ENCODE data around the gene TALDO1.

The TALDO1 gene

DNA sequence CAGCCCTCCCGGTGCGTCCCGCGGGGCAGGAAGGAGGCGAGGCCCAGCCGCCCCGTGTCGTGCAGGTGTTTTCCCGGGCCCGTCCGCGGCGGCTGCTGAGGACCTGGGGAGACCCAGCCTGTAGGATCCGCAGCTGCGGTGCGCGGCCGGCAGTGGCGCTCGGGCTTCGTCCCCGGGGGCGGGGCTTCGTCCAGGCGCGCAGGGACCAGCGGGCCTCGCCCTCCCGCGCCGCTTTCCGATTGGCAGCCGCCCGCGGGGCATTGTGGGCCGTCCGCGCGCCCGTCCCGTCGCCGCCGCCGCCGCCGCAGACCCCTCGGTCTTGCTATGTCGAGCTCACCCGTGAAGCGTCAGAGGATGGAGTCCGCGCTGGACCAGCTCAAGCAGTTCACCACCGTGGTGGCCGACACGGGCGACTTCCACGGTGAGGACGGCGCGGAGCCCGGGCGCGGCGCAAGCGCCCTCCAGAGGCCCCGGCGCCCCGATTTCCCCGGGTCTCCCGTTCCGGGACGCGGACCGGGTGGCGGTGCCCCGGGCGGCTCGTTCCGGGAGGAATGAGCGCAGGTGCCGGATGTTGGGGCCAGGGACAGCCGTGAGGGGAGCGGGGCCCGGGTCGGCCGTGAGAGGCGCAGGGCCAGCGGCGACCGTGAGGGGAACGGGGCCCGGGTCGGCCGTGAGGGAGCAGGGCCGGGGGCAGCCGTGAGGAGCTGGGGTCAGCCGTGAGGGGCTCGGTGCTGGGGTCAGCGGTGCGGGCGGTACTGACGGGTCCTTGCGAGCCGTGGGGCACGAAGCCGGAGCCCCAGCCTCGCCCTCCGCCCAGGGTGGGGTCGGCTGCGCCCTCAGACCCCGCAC, at the start of gene TALDO1:
TALDO1 (plus strand) TSS at position 307 of the 849 bp plus-strand sequence; CDS start at position 325, 18 bp downstream.
- peak; percentile 97 for DNase-seq

DNA sequence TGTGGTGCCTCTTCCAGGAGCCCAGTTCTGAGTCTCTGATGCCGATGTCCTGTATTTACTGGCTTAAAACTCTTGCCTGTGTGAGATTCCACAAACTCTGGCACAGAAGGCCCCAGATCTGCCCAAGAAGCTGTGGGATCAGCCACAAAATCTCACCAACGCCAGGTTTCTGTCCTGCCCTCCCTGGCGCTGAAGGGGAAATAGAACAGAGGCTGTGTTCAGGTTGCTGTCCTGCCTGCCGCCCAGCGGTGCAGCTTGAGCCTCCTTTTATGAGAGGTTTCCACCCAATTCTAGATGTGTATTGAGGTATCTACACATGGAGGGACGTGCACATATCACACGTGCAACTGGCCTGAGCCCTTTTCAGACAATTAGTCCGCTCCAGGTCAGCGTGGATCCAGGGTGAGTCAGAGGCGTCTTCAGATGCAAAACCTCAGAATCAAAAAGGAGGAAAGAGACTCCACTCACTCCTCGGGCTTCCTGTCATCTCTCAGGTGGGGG, 49.4 kb upstream of the TALDO1 start:
- no peak for DNase-seq

DNA sequence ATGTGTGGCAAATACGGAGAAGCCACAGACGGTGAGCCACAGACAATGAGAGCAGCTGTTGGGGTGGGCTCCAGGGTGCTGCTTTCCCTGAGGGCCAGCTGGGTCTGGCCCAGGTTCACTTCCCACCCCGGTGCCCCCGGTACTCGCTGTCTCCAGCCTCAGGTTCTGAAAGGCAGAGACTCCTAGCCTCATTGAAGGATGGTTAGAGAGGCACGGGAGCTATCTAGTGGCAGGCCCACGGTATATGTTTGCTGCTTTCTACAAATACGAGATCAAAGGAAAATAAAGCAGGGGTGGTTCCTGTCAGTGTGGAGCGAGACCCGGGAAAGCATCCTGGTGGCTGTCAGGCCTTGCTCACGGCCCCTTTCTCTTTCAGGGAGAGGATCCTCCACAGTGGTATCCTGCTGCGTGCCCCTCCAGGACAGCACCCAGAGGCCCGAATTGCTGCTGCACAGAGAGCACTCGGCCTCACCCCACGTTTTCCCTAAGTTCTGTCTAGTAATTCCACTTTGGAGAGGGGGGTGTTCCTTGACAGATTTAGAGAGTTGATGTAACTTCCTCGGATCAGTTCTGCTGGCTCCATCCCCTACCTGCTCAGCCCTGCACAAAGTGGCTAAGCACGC, 48.7 kb upstream of the TALDO1 start:
- no peak for DNase-seq

- no peak for DNase-seq
Observed at GRCh38 chr11:699116-699508, 48.2 kb upstream of the TALDO1 start.

DNA sequence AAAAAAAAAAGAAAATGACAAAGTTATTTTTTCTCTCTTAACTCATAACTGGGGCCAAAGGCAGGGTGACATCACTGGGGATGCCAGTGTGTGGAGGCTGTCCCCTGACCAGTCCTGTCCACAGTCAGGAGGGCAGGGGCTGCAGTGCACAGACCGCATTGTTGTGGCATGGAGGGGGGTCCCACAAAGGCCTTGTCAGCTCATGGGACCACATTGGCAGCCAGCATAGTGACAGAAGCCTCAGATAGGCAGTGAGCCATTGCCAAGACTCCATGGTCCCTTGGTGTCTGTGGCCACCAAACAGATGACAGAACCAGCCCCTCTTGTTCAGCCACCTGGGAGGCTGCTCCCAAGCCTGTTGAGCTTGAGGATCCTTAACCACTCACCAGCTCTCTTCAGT, 47.5 kb upstream of the TALDO1 start:
- DNase-seq: no peak

GRCh38 chr11:701741-702461, 45.4 kb upstream of the TALDO1 start:
- DNase-seq: no peak

DNA sequence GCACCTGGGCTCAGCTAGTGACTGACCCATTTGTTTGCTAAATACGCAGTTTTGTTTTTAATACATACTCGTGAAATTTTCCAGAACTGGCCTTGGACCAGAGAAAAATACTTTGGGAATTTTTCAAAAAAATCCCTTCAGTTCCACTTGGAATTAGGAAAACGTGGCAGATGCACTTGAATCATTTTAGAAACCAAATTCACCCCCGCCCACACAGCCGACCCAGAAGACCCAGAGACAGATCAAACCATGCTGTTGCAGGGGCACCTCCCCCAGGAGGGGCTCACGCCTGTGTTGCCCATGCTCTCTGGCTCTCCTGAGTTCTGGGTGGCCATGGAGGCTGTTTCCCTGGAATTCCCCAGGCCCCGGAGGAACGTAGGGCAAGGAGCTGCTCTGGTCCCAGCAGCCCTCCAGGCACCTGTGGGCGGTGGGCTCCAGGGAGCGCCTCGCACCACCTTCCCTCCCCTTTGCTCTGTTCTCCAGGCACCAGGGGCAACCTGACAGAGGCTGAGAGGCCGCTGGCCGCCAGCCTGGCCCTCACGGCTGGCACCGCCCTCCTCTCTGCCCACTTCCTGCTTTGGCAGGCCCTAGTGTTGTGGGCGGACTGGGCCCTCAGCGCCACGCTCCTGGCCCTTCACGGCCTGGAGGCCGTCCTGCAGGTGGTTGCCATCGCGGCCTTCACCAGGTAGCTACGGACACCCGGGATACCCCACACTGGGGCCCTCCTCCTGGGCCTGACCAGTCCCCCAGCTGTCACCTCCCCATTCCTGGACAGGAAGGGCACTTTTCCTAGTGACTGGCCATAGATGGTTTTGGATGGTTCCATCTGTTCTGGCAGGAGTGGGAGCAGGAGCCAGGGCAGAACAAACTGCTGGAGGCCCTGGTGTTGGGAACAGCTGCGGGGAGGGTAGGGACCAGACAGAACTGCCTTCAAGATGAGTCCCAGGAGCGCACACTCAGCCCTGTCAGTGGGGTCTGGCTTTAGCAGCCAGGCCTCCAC, 44.5 kb upstream of the TALDO1 start:
- DNase-seq: no peak

DNA sequence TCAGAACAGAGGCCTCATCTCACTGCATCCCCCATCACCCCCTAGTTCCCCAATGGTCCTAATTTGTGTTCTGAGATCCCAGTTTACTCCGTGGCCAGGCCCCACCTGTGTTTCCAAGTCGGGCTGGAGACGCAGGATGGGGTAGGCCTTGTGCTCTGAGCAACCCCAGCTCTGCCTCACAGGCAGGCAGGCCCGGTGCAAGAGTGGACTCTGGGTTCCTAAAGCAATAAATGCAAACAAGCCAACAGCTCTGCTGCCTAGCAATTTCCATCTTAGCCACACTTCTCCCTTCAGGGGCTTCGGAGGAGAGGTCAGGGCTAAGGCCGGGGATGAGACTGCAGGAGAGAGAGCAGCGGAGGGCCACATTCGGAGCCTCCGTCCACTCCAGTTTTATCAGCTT, 43.8 kb upstream of the TALDO1 start:
- DNase-seq: no peak

- no peak for DNase-seq
Observed at GRCh38 chr11:704228-704674, 43.0 kb upstream of the TALDO1 start.

- no peak for DNase-seq
Observed at GRCh38 chr11:704781-705645, 42.3 kb upstream of the TALDO1 start.

DNA sequence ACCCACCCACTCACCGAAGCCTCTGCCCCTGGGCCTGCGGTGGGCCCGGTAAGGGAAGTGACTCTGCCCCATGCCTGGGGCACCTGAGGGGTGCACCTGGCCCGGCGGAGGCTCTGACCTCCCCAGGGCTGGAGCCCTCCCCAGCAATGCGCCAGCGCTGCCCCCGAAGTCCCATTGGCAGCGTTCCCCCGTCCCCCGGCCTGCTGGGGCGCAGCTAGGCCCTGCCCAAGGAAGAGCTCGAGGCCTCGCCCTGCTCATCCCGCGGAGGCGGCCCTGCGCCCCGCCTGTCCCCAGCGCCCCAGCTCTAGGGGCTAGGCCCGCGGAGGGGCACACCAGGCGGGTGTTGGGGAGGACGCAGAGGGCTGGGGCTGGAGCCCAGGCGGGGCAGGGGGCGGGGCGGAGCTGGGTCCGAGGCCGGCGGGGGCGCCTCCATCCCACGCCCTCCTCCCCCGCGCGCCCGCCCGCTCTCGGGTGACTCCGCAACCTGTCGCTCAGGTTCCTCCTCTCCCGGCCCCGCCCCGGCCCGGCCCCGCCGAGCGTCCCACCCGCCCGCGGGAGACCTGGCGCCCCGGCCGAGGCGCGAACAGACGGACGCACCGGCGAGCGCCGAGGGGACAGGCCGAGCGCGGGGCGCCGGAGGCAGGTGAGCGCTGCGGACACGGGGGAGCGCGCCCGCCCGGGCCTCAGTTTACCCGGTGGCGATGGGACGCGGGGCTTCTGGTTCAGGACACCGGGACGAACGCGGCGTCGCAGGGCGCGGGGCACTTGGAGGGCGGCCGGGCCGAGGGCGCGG, 41.4 kb upstream of the TALDO1 start, which contains the start of gene EPS8L2:
EPS8L2 (plus strand) TSS at position 586 of the 793 bp plus-strand sequence. CDS start 3,177 bp downstream, outside the sequence.
- no peak for DNase-seq

GRCh38 chr11:706439-706956, 40.8 kb upstream of the TALDO1 start:
- DNase-seq: no peak

GRCh38 chr11:706957-707816, 40.1 kb upstream of the TALDO1 start:
- DNase-seq: no peak

DNA sequence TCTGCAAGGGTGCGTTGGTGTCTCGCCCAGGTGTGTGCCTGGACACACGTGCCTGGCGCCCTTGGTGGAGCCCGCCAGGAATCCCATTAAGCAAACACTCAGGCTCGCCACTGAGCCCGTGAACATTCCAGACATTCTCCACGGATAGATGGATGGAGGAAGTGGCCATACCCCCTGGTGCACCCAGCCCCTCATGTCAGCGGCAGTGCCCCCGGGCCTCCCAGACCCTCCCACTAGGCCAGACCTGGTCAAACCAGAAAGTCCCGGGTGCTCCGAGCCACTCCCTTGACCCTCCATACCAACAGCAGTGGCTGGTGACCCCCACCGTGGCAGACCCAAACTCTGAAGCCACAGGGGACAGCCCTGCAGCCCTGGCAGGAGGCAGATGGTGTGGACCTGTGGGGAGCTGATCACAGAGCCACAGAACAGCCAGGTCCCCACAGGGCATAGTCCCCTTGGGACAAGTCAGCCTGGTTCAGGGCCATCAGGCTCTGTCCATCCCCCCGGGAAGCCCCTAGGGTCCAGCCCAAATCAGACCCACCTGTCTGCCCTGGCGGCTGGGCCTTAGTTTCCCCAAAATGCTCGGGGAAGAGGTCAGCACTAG, 39.3 kb upstream of the TALDO1 start:
- no peak for DNase-seq

- no peak for DNase-seq
Observed at GRCh38 chr11:708511-708910, 38.8 kb upstream of the TALDO1 start.

DNA sequence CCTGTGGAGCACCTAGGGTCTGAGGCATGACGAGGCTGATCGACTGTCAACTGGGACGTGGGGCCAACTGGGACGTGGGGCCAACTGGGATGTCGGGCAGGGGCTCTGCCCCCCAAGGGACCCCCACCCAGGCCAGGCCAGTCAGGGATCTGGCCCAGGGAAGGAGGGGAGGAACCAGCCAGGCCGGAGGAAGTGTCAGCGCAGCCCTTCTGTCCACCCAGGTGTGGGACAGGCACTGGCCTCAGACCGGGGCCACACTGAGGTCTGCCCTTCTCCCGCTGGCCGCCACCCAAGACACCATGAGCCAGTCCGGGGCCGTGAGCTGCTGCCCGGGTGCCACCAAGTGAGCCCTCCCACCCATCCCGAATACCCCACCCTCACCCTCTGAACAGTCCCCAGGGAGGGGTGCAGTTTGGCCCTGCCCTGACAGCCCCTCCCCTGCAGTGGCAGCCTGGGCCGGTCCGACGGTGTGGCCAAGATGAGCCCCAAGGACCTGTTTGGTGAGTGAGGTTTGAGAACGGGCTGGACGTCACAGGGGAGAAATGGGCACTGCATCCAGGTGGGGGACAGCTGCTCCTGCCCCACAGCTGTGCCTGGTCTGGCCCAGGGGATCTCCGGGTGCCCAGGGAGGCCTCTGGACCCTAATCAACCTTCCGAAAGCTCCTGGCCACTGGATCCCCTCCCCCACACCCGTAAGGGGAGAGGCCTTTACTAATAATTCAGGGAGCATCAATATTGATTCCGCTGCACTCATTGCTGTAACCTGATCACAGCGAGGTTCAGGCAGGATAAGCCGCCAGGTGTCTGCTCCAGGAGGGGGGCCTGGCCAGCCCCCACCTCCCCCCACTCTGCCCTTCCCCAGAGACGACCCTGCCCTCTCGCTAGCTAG, 37.9 kb upstream of the TALDO1 start:
- DNase-seq: no peak

- no peak for DNase-seq
Observed at GRCh38 chr11:714436-714835, 32.8 kb upstream of the TALDO1 start.

Measured in NCI-H2227 treated with DMSO at 0.1 percent for 48 hours (cell line).